Left forelimb (tissue), 1 donor: ENCODE results near the gene SLC43A3.
"Not testable (repeated sequence)": the region's sequence is repeated elsewhere in the genome, so short reads cannot be mapped to it uniquely, and the experiment has no call there.

ENCODE experiments used
- DNase-seq: peaks from one replicate; pipeline ENCODE4 v3.0.0-alpha.2; 2018; ENCODE audit warnings: low spot score

Gene SLC43A3

GRCh38 chr11:57405271-57405860, 21.6 kb downstream of the SLC43A3 start:
- no peak for DNase-seq

- DNase-seq = no peak
Observed at GRCh38 chr11:57403802-57404147, 23.1 kb downstream of the SLC43A3 start.

GRCh38 chr11:57403003-57403801, 23.7 kb downstream of the SLC43A3 start:
- not testable (repeated sequence) for DNase-seq

GRCh38 chr11:57402188-57403002, 24.5 kb downstream of the SLC43A3 start:
- no peak for DNase-seq

- no peak for DNase-seq
Observed at GRCh38 chr11:57399972-57400578, 26.8 kb downstream of the SLC43A3 start.

- no peak for DNase-seq
Observed at GRCh38 chr11:57399221-57399620, 27.7 kb downstream of the SLC43A3 start.

- DNase-seq = no peak
Observed at GRCh38 chr11:57397394-57397990, 29.4 kb downstream of the SLC43A3 start.

- DNase-seq = no peak
Observed at GRCh38 chr11:57396744-57397143, 30.2 kb downstream of the SLC43A3 start.

GRCh38 chr11:57395905-57396623, 30.9 kb downstream of the SLC43A3 start:
- DNase-seq = no peak

GRCh38 chr11:57394203-57394965, 32.5 kb downstream of the SLC43A3 start:
- DNase-seq = no peak

GRCh38 chr11:57392763-57393105, 34.2 kb downstream of the SLC43A3 start:
- no peak for DNase-seq

GRCh38 chr11:57392066-57392762, 34.7 kb downstream of the SLC43A3 start:
- no peak for DNase-seq

GRCh38 chr11:57391539-57391938, 35.4 kb downstream of the SLC43A3 start:
- no peak for DNase-seq

GRCh38 chr11:57391111-57391510, 35.8 kb downstream of the SLC43A3 start:
- DNase-seq = no peak

GRCh38 chr11:57390535-57390934, 36.4 kb downstream of the SLC43A3 start, which contains the start of gene PRG2:
Gene PRG2 (minus strand): TSS chr11:57390650. CDS start chr11:57389944, 706 bp downstream.
- no peak for DNase-seq

- no peak for DNase-seq
Observed at GRCh38 chr11:57387289-57388030, 39.5 kb downstream of the SLC43A3 start.

GRCh38 chr11:57386178-57386940, 40.6 kb downstream of the SLC43A3 start:
- no peak for DNase-seq

GRCh38 chr11:57380975-57381374, 45.9 kb downstream of the SLC43A3 start, which contains the start of gene PRG3:
Gene PRG3 (minus strand): TSS chr11:57381150. CDS start chr11:57380708, 442 bp downstream.
- DNase-seq = no peak
